RWPE2 (cell line): ENCODE data around the gene NCMAP.

Experiments used
- ATAC-seq: fragments of 200-7000 bp; cut with Tn5 transposase; 3 replicates; pipeline ENCODE4 v1.9.1; 2021; ENCODE audit warnings: low read depth
- DNase-seq: peaks from one replicate; pipeline ENCODE4 v3.0.0-alpha.2; 2020; ENCODE audit warnings: low spot score
- H3K27ac ChIP-seq: fragments of 450-650 bp; 2 replicates; pipeline ENCODE4 v1.5.1; 2017; ENCODE audit warnings: mild to moderate bottlenecking; ENCODE audit not compliant: poor library complexity, severe bottlenecking
- H3K27me3 ChIP-seq: fragments of 250-450 bp; sonication (Bioruptor Pico); 2 replicates; pipeline ENCODE4 v1.5.1; 2021; ENCODE audit warnings: mild to moderate bottlenecking, moderate library complexity; ENCODE audit not compliant: insufficient read depth, poor library complexity, severe bottlenecking
- H3K36me3 ChIP-seq: fragments of 250-450 bp; sonication (Bioruptor Pico); 2 replicates; pipeline ENCODE4 v1.5.1; 2020; ENCODE audit warnings: low read depth, mild to moderate bottlenecking, moderate library complexity
- H3K4me1 ChIP-seq: fragments of 250-450 bp; sonication (Bioruptor Pico); 2 replicates; pipeline ENCODE4 v1.5.1; 2021; ENCODE audit warnings: mild to moderate bottlenecking, moderate library complexity; ENCODE audit not compliant: insufficient read depth, poor library complexity, severe bottlenecking
- H3K4me3 ChIP-seq: fragments of 250-450 bp; sonication (Bioruptor Pico); 2 replicates; pipeline ENCODE4 v1.5.1; 2021; ENCODE audit warnings: mild to moderate bottlenecking, moderate library complexity; ENCODE audit not compliant: severe bottlenecking
- H3K9me3 ChIP-seq: fragments of 250-450 bp; sonication (Bioruptor Pico); 2 replicates; pipeline ENCODE4 v1.5.1; 2021; ENCODE audit warnings: mild to moderate bottlenecking, moderate library complexity; ENCODE audit not compliant: severe bottlenecking
- TF ChIP-seq, protein P1 (sequence below): fragments of 450-650 bp; IDR thresholded peaks from one replicate; pipeline ENCODE4 v1.5.1; 2017; ENCODE audit warnings: mild to moderate bottlenecking, moderate library complexity; ENCODE audit not compliant: poor library complexity, severe bottlenecking

Gene NCMAP

DNA sequence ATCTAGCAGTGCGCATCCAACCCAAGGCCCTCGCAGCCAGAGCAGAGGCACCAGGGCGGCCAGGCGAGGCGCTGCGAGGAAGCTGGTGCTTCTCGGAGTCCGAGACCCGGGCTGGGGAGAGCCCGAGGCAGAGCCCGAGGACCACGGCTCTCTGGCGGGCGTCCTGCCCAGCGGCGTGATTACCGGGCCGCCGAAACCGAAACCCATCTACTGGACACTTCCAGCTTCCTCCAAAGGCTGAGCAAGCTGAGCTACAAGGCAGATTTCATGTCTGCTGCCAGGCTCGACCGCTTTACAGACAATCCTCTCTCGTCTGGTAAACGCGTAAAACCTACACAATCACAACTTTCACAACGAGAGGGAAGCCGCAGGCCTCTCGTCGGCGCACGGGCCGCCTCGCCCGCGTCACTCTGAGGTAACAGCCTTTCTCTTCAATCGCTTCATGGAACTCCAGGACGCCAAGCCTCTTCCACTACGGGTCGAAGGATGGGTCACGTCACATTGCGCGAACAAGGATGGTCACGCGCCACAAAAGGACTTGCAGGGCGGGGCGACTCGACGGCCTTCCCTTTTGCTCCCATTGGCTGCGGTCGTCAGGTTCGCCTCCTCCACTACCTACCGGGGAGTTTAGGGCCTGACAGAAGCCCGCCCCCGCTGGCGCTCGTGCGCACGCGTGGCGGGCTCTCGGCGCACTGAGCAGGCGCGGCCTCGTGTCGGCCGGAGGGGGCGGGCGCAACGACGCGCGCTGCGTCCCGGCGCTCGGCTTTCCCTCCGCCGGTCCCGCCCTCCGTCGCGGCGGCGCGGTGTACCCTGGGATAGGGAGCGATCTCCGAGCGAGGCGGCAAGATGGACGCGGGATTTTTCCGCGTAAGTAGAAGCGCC is 86.8 kb downstream of the NCMAP start, which contains the start of gene SRRM1:
TSS of gene SRRM1 (plus strand) at position 822 of the 882 bp plus-strand sequence. CDS start at position 847, 25 bp downstream.
- Histone ChIP-seq H3K4me1 (peaks cover 12% of the 10 kb centered on the region), H3K36me3 (peaks cover 35% of the 10 kb centered on the region), H3K27me3 (no peaks in the 10 kb centered on the region), H3K4me3 (peak within 1 kb of the TSS; percentile 76), H3K27ac (peak within 1 kb of the TSS; percentile 83), H3K9me3 (no peaks in the 10 kb centered on the region)
- ATAC-seq (peak; percentile 89), DNase-seq (peak; percentile 100)
- TF ChIP-seq, protein P1, sequence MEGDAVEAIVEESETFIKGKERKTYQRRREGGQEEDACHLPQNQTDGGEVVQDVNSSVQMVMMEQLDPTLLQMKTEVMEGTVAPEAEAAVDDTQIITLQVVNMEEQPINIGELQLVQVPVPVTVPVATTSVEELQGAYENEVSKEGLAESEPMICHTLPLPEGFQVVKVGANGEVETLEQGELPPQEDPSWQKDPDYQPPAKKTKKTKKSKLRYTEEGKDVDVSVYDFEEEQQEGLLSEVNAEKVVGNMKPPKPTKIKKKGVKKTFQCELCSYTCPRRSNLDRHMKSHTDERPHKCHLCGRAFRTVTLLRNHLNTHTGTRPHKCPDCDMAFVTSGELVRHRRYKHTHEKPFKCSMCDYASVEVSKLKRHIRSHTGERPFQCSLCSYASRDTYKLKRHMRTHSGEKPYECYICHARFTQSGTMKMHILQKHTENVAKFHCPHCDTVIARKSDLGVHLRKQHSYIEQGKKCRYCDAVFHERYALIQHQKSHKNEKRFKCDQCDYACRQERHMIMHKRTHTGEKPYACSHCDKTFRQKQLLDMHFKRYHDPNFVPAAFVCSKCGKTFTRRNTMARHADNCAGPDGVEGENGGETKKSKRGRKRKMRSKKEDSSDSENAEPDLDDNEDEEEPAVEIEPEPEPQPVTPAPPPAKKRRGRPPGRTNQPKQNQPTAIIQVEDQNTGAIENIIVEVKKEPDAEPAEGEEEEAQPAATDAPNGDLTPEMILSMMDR: no peak

DNA sequence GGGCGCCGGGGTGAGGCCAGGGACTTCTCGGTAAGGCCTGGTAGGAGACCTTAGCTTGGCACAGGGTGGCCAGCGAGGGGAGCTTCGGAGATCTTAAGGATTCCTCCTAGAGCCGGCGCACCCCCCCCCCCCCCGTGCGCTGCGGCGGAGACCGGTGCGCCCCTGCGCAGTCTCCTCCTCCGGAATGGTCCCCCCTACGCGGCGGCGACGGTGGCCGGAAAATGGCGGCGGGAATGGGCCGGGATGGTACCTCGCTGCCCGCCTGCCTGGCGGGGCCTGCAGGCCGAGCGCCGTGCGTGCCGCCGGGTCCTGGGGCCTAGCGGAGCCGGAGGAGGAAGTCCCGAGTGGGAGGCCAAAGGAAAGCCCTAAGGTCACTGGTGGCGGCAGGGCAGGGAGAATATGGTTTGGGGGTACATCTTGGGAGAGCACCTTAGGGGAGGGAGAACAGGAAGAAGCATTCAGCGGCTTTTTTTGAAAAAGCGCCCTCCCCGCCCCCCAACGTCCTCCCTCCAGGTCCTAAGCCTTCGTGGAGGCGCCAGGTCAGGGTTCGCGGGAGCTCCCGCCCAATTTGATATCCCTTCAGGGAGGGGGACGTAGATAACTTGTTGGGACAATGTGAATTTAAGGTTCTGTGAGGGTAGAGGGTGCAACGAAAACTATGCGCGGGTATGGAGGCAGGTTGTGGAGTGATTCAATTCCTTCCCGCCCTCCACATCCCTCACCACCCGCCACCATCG is 87.6 kb downstream of the NCMAP start:
- peak overlapping the region; percentile 83 for H3K27ac ChIP-seq
- no peaks in the 10 kb centered on the region for H3K27me3 ChIP-seq
- TF ChIP-seq, protein P1: no peak
- peaks cover 12% of the 10 kb centered on the region for H3K4me1 ChIP-seq
- H3K36me3 ChIP-seq: peaks cover 43% of the 10 kb centered on the region
- DNase-seq: no peak
- ATAC-seq: peak; percentile 24; the same call in 2 of the 3 replicates
- peak overlapping the region; percentile 76 for H3K4me3 ChIP-seq
- no peaks in the 10 kb centered on the region for H3K9me3 ChIP-seq

DNA sequence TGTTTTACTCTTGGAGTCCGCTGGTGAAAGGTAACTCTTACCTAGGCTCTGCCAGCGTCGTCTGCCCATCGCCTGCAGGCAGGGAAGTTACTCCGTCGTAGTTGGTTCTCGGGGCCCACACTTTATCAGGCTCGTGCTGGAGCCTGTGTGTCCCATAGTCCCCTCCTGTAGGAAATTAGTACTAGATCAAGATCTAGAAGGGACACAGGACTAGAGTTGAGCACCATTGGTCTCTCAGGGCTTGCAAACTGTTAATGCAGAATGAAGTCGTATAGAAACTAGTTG is 88.2 kb downstream of the NCMAP start:
- H3K4me3 ChIP-seq: peak overlapping the region; percentile 76
- ATAC-seq: no peak
- DNase-seq: no peak
- no peaks in the 10 kb centered on the region for H3K9me3 ChIP-seq
- H3K27me3 ChIP-seq: no peaks in the 10 kb centered on the region
- H3K27ac ChIP-seq: peak overlapping the region; percentile 83
- H3K4me1 ChIP-seq: peaks cover 12% of the 10 kb centered on the region
- TF ChIP-seq, protein P1: no peak
- H3K36me3 ChIP-seq: peaks cover 48% of the 10 kb centered on the region

DNA sequence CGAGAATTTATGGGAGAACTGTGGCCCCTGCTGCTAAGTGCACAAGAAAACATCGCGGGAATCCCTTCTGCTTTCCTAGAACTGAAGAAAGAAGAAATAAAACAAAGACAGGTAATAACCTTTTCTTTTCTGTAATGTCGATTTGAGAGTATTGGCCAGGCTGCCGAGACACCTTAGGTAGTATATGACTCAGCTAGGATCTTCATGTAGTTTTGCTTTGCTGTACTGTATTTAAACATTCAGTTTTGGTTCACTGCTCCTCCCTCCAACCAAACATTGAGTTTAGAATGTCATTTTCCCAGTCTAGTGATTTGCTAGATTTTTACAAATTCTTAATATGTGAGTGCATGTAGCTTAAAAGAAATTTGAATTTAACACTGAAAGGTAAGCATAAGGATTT is 93.0 kb downstream of the NCMAP start:
- Histone ChIP-seq H3K27ac (no peak overlapping the region), H3K4me1 (peaks cover 12% of the 10 kb centered on the region), H3K4me3 (no peak overlapping the region), H3K27me3 (no peaks in the 10 kb centered on the region), H3K9me3 (no peaks in the 10 kb centered on the region), H3K36me3 (peaks cover 97% of the 10 kb centered on the region)
- ATAC-seq: no peak
- no peak for DNase-seq
- TF ChIP-seq, protein P1: no peak
